ENCODE measurements around the gene CORO7.

DNA sequence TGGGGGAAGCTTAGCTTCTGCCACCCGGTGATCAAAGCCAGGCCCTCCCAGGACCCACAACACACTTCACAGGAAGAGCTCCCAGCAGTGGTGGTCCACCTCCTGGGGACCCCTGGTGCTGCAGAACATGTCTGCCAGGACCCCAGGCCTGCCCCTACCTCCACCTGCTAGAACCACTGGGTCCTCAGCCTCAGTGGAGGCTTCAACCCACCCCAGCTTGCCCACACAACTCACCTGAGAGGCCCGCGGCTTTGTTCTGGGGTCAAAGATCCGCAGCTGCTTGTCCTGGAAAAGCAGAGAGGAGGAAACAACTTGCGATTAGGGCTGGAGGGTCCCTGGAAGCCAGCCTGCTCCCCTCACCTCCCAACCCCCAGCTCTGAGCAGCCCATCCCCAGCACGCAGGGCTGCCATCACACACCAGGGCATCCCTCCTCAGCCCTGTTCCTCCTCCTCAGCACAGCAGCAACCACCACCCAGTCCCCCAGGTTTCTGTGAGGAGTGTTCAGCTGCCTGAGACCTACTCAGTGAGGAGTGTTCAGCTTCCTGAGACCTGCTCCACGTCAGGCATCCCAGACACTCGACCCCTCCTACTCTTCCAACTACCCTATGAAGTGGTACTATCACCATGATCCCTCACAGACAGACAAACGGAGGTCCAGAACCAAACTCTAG is 21.2 kb downstream of the CORO7 start:
- no peak for TF ChIP-seq TCF12 (IDR thresholded peaks at IDR 0.05)
- TF ChIP-seq RAD21 (IDR thresholded peaks at IDR 0.05; ENCODE audit: low read length) = no peak
- TF ChIP-seq, protein P1, sequence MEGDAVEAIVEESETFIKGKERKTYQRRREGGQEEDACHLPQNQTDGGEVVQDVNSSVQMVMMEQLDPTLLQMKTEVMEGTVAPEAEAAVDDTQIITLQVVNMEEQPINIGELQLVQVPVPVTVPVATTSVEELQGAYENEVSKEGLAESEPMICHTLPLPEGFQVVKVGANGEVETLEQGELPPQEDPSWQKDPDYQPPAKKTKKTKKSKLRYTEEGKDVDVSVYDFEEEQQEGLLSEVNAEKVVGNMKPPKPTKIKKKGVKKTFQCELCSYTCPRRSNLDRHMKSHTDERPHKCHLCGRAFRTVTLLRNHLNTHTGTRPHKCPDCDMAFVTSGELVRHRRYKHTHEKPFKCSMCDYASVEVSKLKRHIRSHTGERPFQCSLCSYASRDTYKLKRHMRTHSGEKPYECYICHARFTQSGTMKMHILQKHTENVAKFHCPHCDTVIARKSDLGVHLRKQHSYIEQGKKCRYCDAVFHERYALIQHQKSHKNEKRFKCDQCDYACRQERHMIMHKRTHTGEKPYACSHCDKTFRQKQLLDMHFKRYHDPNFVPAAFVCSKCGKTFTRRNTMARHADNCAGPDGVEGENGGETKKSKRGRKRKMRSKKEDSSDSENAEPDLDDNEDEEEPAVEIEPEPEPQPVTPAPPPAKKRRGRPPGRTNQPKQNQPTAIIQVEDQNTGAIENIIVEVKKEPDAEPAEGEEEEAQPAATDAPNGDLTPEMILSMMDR (IDR thresholded peaks at IDR 0.05) = no peak
- TF ChIP-seq SIN3A (IDR thresholded peaks at IDR 0.05; ENCODE audit: borderline replicate concordance, low read depth, low read length) = no peak
- TF ChIP-seq GATA2 (CRISPR knock-in tag; IDR thresholded peaks at IDR 0.05) = no peak

Measured in SK-N-SH (cell line).